Muscle layer of colon (tissue), 2 donors: ENCODE data around the gene AQP2.

Experiments
- H3K27ac ChIP-seq: one replicate; pipeline ENCODE4 v1.7.0; 2013; ENCODE audit warnings: low read depth, mild to moderate bottlenecking, low read length, moderate library complexity
- H3K27me3 ChIP-seq, 2 donors: one replicate each; pipeline ENCODE4 v1.7.0; 2013; ENCODE audit warnings: low read length in 2 of 2, mild to moderate bottlenecking in 2 of 2; ENCODE audit not compliant: insufficient read depth in 2 of 2, control insufficient read depth in 1 of 2
- H3K36me3 ChIP-seq: one replicate; pipeline ENCODE4 v1.7.0; 2013; ENCODE audit warnings: mild to moderate bottlenecking, low read length; ENCODE audit not compliant: insufficient read depth
- H3K4me1 ChIP-seq: one replicate; pipeline ENCODE4 v1.7.0; 2013; ENCODE audit warnings: mild to moderate bottlenecking, low read length; ENCODE audit not compliant: insufficient read depth
- H3K4me3 ChIP-seq, 2 donors: one replicate each; pipeline ENCODE4 v1.7.0; 2013; ENCODE audit warnings: low read length in 2 of 2, low read depth in 1 of 2, mild to moderate bottlenecking in 1 of 2, moderate library complexity in 1 of 2
- H3K9ac ChIP-seq: one replicate; pipeline ENCODE4 v1.7.0; 2013; ENCODE audit warnings: low read length
- H3K9me3 ChIP-seq: one replicate; pipeline ENCODE4 v1.7.0; 2013; ENCODE audit warnings: mild to moderate bottlenecking, low read length
- donor health status: abdominal sarcoma.
- donor health status: Adenocarcinoma of cecum.

Gene AQP2

DNA sequence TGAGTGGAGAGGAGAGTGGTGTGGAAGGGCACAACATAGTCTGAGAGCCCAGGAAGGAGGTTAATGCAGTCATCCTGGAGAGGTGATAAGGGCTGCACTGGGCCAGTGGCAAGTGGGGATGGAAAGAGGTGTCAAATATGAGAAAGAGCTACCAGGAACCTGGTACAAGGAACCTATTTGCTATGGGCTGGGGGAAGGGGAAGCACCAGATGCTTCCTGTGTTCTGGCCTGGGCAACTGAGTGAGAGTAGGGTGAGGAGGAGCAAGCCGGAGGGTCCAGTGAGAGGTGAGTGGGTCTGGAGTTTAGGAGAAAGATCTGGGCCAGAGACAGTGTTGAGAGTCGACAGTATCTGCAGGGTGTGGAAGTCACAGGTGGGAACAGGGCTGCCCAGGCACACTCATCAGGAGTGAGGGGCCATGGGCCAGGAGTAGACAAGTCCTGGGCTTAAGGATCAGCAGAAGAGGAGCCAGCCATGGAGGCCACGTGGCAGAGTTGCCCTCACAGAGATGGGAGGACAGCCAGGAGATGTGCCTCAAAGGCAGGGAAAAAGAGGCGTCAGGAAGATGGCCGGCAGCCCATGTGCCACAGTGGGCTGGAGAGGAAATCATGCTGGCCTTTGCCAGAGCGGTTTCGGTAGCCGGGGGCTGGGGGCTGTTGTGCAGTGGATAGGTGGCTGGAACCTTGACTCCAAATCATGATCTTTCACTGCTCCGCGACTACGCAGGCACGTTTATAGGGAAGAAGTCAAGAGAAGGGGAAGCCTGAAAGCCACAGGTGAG is 19.3 kb downstream of the AQP2 start:
- Histone ChIP-seq H3K27me3 (peaks cover 0 to 9% of the 10 kb centered on the region in 2 donors), H3K9ac (no peak overlapping the region), H3K27ac (peak overlapping the region; percentile 23), H3K36me3 (no peaks in the 10 kb centered on the region), H3K4me1 (peaks cover 23% of the 10 kb centered on the region), H3K9me3 (no peaks in the 10 kb centered on the region), H3K4me3 (no peak overlapping the region)

DNA sequence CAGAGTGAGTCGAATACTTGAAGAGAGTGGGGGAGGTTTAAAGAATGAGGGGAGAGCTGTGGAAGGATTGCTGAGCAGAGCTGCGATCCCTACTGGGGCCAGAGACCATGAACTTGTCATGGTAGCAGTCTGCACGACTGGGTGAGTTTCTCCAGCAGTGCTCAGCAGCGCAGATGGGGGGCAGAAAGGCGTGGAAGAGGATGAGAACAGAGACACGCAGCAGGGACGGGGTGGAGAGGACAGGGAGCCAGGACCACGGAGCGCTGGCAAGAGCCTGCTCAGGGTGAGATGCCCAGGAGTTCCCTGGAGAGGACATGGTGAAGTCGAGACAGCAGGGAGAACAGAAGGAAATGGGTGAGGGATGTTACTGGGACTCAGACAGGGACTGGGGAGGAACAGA is 20.1 kb downstream of the AQP2 start:
- Histone ChIP-seq H3K36me3 (no peaks in the 10 kb centered on the region), H3K9ac (no peak overlapping the region), H3K9me3 (no peaks in the 10 kb centered on the region), H3K4me1 (peaks cover 31% of the 10 kb centered on the region), H3K27me3 (peaks cover 0 to 9% of the 10 kb centered on the region in 2 donors), H3K4me3 (no peak overlapping the region), H3K27ac (no peak overlapping the region)

DNA sequence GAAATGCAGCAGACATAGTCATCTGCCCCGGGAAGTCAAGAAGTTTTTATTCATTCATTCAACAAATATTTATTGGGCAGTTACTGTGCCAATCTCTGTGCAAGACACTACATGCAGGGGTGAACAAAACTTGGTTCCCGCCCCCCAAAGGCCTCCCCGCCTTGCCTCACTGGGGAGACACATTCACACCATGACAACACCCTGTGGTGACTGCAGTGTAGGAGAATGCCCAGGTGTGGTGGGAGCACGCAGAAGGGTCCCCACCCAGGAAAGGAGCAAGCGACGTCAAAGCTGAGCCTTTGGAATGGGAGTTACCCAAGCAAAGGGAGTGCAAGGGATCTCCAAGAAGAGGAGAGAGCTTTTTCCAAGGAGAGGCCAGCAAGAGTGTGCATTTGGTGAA is 20.6 kb downstream of the AQP2 start:
- H3K36me3 ChIP-seq, result no peaks in the 10 kb centered on the region
- H3K27ac ChIP-seq, result no peak overlapping the region
- H3K4me1 ChIP-seq, result peaks cover 35% of the 10 kb centered on the region
- H3K9ac ChIP-seq, result no peak overlapping the region
- no peak overlapping the region for H3K4me3 ChIP-seq
- peaks cover 0 to 9% of the 10 kb centered on the region in 2 donors for H3K27me3 ChIP-seq
- H3K9me3 ChIP-seq, result no peaks in the 10 kb centered on the region

DNA sequence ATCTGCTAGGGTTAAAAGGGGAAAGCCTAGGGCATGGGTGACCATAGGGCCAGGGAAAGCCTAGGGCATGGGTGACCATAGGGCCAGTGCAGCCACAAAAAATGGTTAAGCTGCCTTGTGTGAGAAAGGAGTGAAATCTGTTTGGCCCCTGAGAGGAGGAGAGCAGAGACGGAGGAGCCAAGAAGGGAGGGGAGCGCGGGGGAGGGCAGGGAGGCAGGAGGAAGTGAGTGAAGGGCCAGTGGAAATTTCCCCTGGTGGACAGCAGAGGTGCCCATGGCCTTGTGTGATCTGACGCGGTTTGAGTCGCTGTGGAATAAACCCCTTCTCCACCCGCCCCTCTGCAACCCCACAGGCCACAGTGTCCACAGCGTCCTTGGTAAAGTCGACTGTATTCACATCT is 21.6 kb downstream of the AQP2 start:
- no peaks in the 10 kb centered on the region for H3K9me3 ChIP-seq
- H3K9ac ChIP-seq, result no peak overlapping the region
- H3K27ac ChIP-seq, result no peak overlapping the region
- H3K27me3 ChIP-seq, result peaks cover 0 to 9% of the 10 kb centered on the region in 2 donors
- no peaks in the 10 kb centered on the region for H3K36me3 ChIP-seq
- no peak overlapping the region for H3K4me3 ChIP-seq
- H3K4me1 ChIP-seq, result peaks cover 33% of the 10 kb centered on the region

DNA sequence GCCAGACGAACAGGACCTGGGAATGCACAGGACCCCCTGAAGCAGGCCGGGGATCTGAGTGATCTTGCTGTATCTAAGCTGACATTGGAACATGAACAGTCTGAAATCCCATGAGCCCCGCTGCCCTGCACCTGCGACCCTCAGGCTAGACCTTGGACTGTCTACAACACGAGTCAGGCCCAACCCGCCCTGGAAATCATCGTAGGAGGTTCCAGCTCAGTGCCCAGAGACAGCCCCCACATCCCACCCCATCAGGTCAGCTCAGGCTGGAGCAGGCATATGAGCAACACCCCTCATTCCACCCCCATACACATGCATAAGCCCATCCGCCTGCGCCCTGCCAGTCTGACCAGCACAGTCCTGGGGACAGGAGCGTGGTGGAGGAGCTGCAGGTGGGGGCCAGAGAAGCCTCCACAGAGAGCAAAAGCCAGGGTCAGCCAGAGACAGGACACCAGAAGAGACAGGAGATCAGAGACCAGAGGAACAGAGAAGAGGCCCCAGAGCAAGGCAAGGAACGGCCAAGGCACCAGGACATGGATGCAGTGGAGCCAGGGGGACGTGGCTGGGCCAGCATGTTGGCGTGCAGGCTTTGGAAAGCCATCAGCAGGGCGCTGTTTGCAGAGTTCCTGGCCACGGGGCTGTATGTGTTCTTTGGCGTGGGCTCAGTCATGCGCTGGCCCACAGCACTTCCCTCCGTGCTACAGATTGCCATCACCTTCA is 22.3 kb downstream of the AQP2 start, which contains the start of gene AQP6:
Gene AQP6 (plus strand): TSS at position 307 of the 720 bp plus-strand sequence. CDS start 227 bp downstream, at position 534.
- no peak within 1 kb of the TSS for H3K9ac ChIP-seq
- no peak within 1 kb of the TSS for H3K4me3 ChIP-seq
- no peaks in the 10 kb centered on the region for H3K36me3 ChIP-seq
- peaks cover 26% of the 10 kb centered on the region for H3K4me1 ChIP-seq
- H3K27ac ChIP-seq, result no peak within 1 kb of the TSS
- H3K27me3 ChIP-seq, result peaks cover 0 to 8% of the 10 kb centered on the region in 2 donors
- H3K9me3 ChIP-seq, result no peaks in the 10 kb centered on the region

DNA sequence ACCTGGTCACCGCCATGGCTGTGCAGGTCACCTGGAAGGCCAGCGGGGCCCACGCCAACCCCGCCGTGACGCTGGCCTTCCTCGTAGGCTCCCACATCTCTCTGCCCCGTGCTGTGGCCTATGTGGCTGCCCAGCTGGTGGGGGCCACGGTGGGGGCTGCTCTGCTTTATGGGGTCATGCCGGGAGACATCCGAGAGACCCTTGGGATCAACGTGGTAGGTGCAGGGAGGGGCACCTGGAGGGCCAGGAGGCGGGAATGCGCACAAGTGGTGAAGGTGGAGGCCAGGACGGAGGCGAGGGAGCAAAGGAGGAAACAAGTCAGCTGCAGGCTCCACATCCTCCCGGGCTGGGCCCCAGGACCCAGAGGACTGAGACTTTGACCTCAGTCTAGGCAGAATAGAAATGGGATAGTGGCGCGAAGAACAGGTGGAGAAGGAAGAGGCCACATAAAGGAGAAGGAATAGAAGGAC is 22.9 kb downstream of the AQP2 start:
- peaks cover 0 to 4% of the 10 kb centered on the region in 2 donors for H3K27me3 ChIP-seq
- no peak overlapping the region for H3K4me3 ChIP-seq
- peaks cover 24% of the 10 kb centered on the region for H3K4me1 ChIP-seq
- no peaks in the 10 kb centered on the region for H3K9me3 ChIP-seq
- H3K27ac ChIP-seq, result no peak overlapping the region
- no peak overlapping the region for H3K9ac ChIP-seq
- H3K36me3 ChIP-seq, result no peaks in the 10 kb centered on the region

DNA sequence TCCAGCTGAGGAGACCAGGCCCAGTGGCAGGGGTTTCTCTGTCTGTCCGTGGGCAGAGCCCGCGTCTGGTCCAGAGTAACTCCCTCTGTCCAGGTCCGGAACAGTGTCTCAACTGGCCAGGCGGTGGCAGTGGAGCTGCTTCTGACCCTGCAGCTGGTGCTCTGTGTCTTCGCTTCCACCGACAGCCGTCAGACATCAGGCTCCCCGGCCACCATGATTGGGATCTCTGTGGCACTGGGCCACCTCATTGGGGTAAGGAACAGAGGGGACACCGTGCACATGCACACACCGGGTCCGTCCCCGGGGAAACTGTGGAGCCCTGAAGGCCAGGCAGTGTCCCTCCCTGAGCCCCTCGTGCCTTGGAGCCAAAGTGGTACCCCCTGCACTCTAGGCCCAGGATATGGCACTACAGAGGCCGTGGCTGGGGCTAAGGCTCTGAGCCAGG is 23.7 kb downstream of the AQP2 start:
- Histone ChIP-seq H3K27ac (peak overlapping the region; percentile 2), H3K9ac (no peak overlapping the region), H3K9me3 (no peaks in the 10 kb centered on the region), H3K4me1 (peaks cover 24% of the 10 kb centered on the region), H3K4me3 (peak overlapping the region in 1 of 2 donors; percentile 12), H3K36me3 (no peaks in the 10 kb centered on the region), H3K27me3 (no peaks in the 10 kb centered on the region)

DNA sequence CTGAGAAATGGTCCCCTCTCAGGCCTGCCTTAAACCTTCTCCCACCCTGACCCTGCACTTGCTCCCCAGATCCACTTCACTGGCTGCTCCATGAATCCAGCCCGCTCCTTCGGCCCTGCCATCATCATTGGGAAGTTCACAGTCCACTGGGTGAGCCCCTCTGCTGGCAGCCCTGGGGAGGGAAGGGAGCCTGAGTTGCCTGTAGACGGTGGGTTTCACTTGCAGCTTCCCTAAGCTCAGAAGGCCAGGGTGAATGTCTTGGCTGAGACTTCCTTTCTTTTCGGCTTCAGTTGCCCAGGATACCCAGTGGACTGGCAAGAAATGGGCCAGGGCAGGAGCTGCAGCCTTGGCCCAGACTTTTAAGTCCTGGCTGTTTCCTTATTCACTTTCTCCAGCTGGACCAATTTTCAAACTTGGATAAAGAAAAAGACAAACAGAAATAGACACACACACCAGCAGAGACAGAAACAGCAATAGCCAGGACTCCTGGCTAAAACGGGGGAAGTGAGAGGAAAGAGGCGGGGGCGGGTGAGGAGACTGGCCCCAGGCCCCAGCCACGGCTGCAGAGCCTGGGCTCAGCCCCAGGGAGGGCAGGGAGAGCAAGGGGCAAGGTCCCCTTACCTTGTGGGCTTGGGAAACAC is 24.3 kb downstream of the AQP2 start:
- no peaks in the 10 kb centered on the region for H3K27me3 ChIP-seq
- peaks cover 24% of the 10 kb centered on the region for H3K4me1 ChIP-seq
- H3K36me3 ChIP-seq, result no peaks in the 10 kb centered on the region
- H3K27ac ChIP-seq, result peak overlapping the region; percentile 2
- no peak overlapping the region for H3K9ac ChIP-seq
- H3K4me3 ChIP-seq, result peak overlapping the region in 1 of 2 donors; percentile 12
- no peaks in the 10 kb centered on the region for H3K9me3 ChIP-seq

DNA sequence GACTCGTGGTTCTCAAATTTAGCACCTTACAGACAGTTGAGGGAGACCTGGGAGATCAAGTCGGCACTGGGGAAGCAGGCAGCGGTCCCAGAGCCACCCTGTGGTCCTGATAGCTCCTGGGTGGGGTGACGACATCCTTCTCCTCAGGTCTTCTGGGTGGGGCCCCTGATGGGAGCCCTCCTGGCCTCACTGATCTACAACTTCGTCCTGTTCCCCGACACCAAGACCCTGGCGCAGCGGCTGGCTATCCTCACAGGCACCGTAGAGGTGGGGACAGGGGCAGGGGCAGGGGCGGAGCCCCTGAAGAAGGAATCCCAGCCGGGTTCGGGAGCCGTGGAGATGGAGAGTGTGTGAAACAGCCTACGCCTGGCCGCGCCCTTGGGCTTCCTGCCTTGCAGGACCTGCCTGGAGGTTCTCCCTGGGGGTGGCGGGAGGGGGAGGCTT is 24.8 kb downstream of the AQP2 start:
- H3K27ac ChIP-seq, result peak overlapping the region; percentile 2

DNA sequence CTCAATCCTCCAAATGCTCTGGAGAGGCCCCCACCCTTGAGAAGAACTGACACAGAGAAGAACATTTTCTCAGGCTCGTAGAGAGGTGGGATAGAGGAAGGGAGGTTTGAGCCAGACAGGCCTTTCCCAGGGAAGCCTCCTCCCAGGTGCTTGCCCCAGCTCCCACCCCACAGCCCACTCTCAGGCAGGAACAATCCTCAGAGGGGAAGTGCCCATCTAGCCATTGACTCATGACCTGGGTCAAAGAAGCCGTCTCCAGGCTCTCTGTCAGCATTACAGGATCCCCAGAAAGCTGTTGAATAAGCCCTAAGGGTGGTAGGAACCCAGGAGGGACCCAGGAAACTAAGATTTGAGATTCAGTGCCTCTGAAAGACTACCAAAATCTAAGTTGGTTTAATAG is 26.0 kb downstream of the AQP2 start:
- no peak overlapping the region for H3K4me3 ChIP-seq
- peaks cover 24% of the 10 kb centered on the region for H3K4me1 ChIP-seq
- no peaks in the 10 kb centered on the region for H3K9me3 ChIP-seq
- no peak overlapping the region for H3K27ac ChIP-seq
- no peaks in the 10 kb centered on the region for H3K36me3 ChIP-seq
- H3K27me3 ChIP-seq, result no peaks in the 10 kb centered on the region
- no peak overlapping the region for H3K9ac ChIP-seq

More for the DNA sequence above, 24.8 kb downstream of the AQP2 start:
- H3K4me1 ChIP-seq, result peaks cover 24% of the 10 kb centered on the region
- no peaks in the 10 kb centered on the region for H3K9me3 ChIP-seq
- no peak overlapping the region for H3K9ac ChIP-seq
- H3K36me3 ChIP-seq, result no peaks in the 10 kb centered on the region
- peak overlapping the region in 1 of 2 donors; percentile 12 for H3K4me3 ChIP-seq
- H3K27me3 ChIP-seq, result no peaks in the 10 kb centered on the region

DNA sequence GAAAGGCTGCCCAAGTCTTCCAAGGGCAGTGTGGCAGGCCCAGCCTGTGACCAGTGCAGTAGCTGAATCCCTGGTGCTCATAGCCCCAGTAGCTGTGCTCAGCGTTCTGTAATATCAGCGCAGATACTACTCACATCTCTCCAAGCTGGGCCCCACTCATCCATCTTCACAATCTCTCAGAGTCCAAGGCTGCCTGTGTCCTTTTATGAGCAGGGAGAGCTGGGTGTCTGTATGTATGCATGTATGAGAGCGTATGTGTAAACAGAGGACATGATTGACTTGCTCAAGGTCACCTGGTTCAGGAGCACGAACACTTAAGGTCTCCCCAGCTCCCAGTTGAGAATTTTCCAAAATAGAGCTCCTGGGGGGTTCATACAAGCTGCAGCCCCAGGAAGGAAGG is 27.6 kb downstream of the AQP2 start:
- Histone ChIP-seq H3K4me3 (no peak overlapping the region), H3K27ac (no peak overlapping the region), H3K9me3 (no peaks in the 10 kb centered on the region), H3K36me3 (no peaks in the 10 kb centered on the region), H3K4me1 (peaks cover 38% of the 10 kb centered on the region), H3K9ac (no peak overlapping the region), H3K27me3 (no peaks in the 10 kb centered on the region)
